Stimulated activated CD4-positive, alpha-beta T cell treated with anti-CD3 and anti-CD28 coated beads, Interleukin-1b, Interleukin-23, amount 100 ng/mL, for 48 hours (primary cell): ENCODE data around the gene MRPL43.
"Not testable (repeated sequence)": the region's sequence is repeated elsewhere in the genome, so short reads cannot be mapped to it uniquely, and the experiment has no call there.

Source experiments
- DNase-seq: peaks from one replicate; pipeline ENCODE4 v3.0.0-alpha.2; 2020

Gene MRPL43

GRCh38 chr10:100986952-100987684 lies at the start of gene MRPL43, which contains the start of gene TWNK:
TSS of gene MRPL43 (minus strand) at chr10:100987497. CDS start at chr10:100987443, 54 bp downstream.
TSS of gene TWNK (plus strand) at chr10:100987543. CDS start at chr10:100988211, 668 bp downstream.
- DNase-seq = peak; percentile 84

GRCh38 chr10:101036726-101037125 lies 49.4 kb upstream of the MRPL43 start:
- DNase-seq = no peak

- no peak for DNase-seq
These were observed 48.8 kb upstream of the MRPL43 start for GRCh38 chr10:101035916-101036702.

- no peak for DNase-seq
These were observed 48.0 kb upstream of the MRPL43 start for GRCh38 chr10:101035314-101035713.

- not testable (repeated sequence) for DNase-seq
These were observed 47.1 kb upstream of the MRPL43 start for GRCh38 chr10:101034404-101034803.

GRCh38 chr10:101033276-101033675 lies 46.0 kb upstream of the MRPL43 start:
- DNase-seq = no peak

- DNase-seq = peak; percentile 60
These were observed 45.4 kb upstream of the MRPL43 start for GRCh38 chr10:101032637-101033224.

- peak; percentile 70 for DNase-seq
These were observed 44.7 kb upstream of the MRPL43 start for GRCh38 chr10:101031796-101032636.

GRCh38 chr10:101031128-101031795 lies 44.0 kb upstream of the MRPL43 start, which contains the start of the genes PDZD7 and SFXN3:
TSS of gene PDZD7 (minus strand) at chr10:101031129. CDS start at chr10:101030219, 910 bp downstream.
TSS of gene SFXN3 (plus strand) at chr10:101031234. CDS start at chr10:101034695, 3,461 bp downstream.
- peak; percentile 95 for DNase-seq

GRCh38 chr10:101030496-101031127 lies 43.3 kb upstream of the MRPL43 start:
- DNase-seq = no peak

- no peak for DNase-seq
These were observed 42.4 kb upstream of the MRPL43 start for GRCh38 chr10:101029520-101030295.

GRCh38 chr10:101028446-101029337 lies 41.4 kb upstream of the MRPL43 start:
- no peak for DNase-seq

- DNase-seq = no peak
These were observed 39.9 kb upstream of the MRPL43 start for GRCh38 chr10:101027106-101027720.

GRCh38 chr10:101022967-101023705 lies 35.8 kb upstream of the MRPL43 start:
- no peak for DNase-seq

- no peak for DNase-seq
These were observed 34.5 kb upstream of the MRPL43 start for GRCh38 chr10:101021692-101022251.

- DNase-seq = no peak
These were observed 33.9 kb upstream of the MRPL43 start for GRCh38 chr10:101021239-101021638.

- no peak for DNase-seq
These were observed 33.3 kb upstream of the MRPL43 start for GRCh38 chr10:101020427-101021075.

- DNase-seq = no peak
These were observed 32.1 kb upstream of the MRPL43 start for GRCh38 chr10:101019440-101019703.
